ENCODE data around the gene COX6A2.
A peak's percentile ranks its signal among the peaks of the same experiment; 100 is the strongest.
"Not testable (repeated sequence)": the region's sequence is repeated elsewhere in the genome, so short reads cannot be mapped to it uniquely, and the experiment has no call there.

COX6A2 gene

DNA sequence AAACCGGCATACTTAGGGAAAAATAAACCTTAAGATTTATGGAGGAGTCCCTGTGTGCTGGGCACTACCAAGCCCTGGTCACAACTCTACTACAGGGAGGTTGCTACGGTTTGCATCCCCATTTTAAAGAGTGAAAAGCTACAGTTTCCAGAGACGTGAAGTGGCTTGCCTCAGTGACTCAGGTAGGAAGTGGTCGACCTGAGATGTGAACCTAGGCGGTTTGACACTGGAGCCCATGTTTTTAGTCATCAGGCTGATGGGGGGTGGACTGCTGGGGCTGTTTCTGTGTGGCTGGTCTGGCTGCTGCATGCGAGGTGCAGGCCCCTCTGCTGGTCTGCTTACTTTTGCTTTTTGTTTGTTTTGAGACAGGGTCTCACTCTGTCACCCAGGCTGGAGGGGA is 6.6 kb downstream of the COX6A2 start:
- peak in 1 of 2 donors; percentile 61 for DNase-seq (ENCODE audit: low spot score in 2 of 2)
- Mint-ChIP-seq H3K36me3 (ENCODE audit: insufficient read depth) (peaks cover 10% of the 10 kb centered on the region), H3K27ac (ENCODE audit: low read depth) (peak overlapping the region; percentile 59), H3K9me3 (no peaks in the 10 kb centered on the region), H3K4me1 (peaks cover 57% of the 10 kb centered on the region), H3K27me3 (no peaks in the 10 kb centered on the region), H3K4me3 (peak overlapping the region; percentile 23)
- ATAC-seq (replicated peaks; ENCODE audit: extremely low read depth, poor library complexity, severe bottlenecking) = peak; percentile 98

DNA sequence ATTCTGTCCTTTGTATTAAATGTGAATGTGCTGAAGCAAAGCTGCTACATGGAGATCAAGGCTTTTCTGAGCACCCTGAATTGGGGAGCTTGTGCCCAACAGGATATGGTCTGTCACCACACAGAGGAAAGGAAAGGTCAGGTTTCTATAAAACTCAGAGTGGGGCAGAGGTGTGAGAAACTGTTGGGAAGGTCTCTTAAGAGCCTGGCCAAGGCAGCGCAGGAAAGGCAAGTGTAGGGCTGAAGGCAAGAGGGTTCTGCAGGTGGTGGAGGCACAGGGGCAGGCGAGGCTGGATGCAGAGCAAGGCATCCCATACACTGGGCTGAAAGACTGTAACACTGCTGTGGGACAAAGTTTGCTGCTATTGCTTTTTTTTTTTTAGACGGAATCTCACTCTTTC is 8.1 kb downstream of the COX6A2 start:
- no peak overlapping the region for H3K27ac Mint-ChIP-seq (ENCODE audit: low read depth)
- H3K4me3 Mint-ChIP-seq = peak overlapping the region; percentile 51
- H3K4me1 Mint-ChIP-seq = peaks cover 66% of the 10 kb centered on the region

DNA sequence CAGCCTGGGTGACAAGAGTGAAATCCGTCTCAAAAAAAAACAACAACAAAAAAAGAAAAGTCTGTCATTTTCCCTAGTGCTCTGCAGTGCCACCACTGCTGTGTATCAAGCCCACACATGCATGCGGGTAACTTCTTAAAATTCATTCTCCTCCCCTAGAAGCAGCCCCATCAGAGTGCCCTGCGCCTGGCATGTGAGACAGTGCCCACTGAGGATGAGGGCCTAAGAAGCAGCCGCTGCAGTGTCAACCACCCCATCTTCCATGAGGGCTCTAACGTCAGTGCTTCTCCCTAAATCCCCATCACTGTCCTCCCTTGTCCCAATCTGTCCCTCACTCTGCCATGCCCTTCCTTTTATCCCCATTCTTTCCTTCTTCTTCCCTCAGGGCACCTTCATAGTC is 10.2 kb downstream of the COX6A2 start:
- no peak overlapping the region for H3K27ac Mint-ChIP-seq (ENCODE audit: low read depth)
- H3K4me1 Mint-ChIP-seq = peaks cover 77% of the 10 kb centered on the region
- H3K4me3 Mint-ChIP-seq = no peak overlapping the region
- no peaks in the 10 kb centered on the region for H3K27me3 Mint-ChIP-seq
- DNase-seq (ENCODE audit: low spot score in 2 of 2) = no peak
- H3K36me3 Mint-ChIP-seq (ENCODE audit: insufficient read depth) = peaks cover 7% of the 10 kb centered on the region
- no peaks in the 10 kb centered on the region for H3K9me3 Mint-ChIP-seq
- ATAC-seq (replicated peaks; ENCODE audit: extremely low read depth, poor library complexity, severe bottlenecking) = no peak

More for the DNA sequence above, 8.1 kb downstream of the COX6A2 start:
- Mint-ChIP-seq H3K27me3 (no peaks in the 10 kb centered on the region), H3K9me3 (no peaks in the 10 kb centered on the region), H3K36me3 (ENCODE audit: insufficient read depth) (peaks cover 4% of the 10 kb centered on the region)
- ATAC-seq (replicated peaks; ENCODE audit: extremely low read depth, poor library complexity, severe bottlenecking) (no peak), DNase-seq (ENCODE audit: low spot score in 2 of 2) (no peak)

DNA sequence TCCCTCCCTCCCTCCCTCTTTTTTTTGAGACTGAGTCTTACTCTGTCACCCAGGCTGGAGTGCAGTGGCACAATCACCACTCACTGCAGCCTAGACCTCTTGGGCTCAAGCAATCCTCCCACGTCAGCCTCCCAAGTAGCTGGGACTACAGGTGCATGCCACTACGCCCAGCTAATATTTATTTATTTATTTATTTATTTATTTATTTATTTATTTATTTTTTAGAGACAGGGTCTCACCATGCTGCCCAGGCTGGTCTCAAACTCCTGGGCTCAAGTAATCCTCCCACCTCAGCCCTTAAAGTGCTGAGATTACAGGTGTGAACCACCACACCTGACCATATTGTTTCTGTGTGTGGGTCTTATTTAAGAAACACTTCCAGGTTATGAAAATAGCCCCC is 11.1 kb downstream of the COX6A2 start:
- not testable (repeated sequence) for H3K9me3 Mint-ChIP-seq

DNA sequence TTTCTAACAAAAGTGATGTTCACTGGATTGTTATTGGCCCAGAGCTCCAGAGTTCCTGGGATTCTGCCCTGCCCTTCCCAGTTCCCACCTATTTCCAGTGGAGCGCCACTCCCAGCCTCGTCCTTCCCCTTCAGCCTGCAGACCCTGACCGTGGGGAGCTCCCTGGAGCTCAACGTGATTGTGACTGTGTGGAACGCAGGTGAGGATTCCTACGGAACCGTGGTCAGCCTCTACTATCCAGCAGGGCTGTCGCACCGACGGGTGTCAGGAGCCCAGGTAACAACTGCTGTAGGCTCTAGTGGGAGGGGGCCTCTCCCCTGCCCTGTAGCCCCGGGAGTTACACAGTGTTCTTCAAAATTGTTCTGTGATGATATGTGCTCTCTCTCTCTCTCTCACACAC is 11.8 kb downstream of the COX6A2 start:
- Mint-ChIP-seq H3K9me3 (no peaks in the 10 kb centered on the region), H3K4me3 (no peak overlapping the region), H3K27me3 (no peaks in the 10 kb centered on the region), H3K4me1 (peaks cover 62% of the 10 kb centered on the region), H3K36me3 (ENCODE audit: insufficient read depth) (peaks cover 5% of the 10 kb centered on the region), H3K27ac (ENCODE audit: low read depth) (no peak overlapping the region)
- ATAC-seq (replicated peaks; ENCODE audit: extremely low read depth, poor library complexity, severe bottlenecking) (no peak), DNase-seq (ENCODE audit: low spot score in 2 of 2) (no peak)

More for the DNA sequence above, 11.1 kb downstream of the COX6A2 start:
- not testable (repeated sequence) for H3K4me3 Mint-ChIP-seq; ATAC-seq (replicated peaks; ENCODE audit: extremely low read depth, poor library complexity, severe bottlenecking); H3K36me3 Mint-ChIP-seq (ENCODE audit: insufficient read depth); H3K27me3 Mint-ChIP-seq; DNase-seq (ENCODE audit: low spot score in 2 of 2); H3K27ac Mint-ChIP-seq (ENCODE audit: low read depth)
- H3K4me1 Mint-ChIP-seq = peaks cover 68% of the 10 kb centered on the region

DNA sequence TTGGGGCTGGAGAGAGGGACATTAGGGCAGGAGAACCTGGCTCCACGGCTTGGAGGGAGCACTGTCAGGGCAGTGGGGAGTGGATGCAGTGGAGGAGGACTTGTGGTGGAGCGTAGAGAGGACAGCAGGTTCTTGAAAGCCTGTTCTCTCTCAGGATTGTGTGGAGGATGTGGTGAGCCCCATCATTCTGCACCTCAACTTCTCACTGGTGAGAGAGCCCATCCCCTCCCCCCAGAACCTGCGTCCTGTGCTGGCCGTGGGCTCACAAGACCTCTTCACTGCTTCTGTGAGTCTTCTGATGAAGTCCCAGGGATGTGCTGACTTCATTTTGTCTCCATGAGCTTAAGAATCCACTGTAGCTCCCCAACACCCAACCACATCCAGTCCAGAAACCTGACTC is 13.5 kb downstream of the COX6A2 start:
- peak overlapping the region; percentile 56 for H3K27ac Mint-ChIP-seq (ENCODE audit: low read depth)
- ATAC-seq (replicated peaks; ENCODE audit: extremely low read depth, poor library complexity, severe bottlenecking) (peak; percentile 77), DNase-seq (ENCODE audit: low spot score in 2 of 2) (no peak)
- peaks cover 47% of the 10 kb centered on the region for H3K4me1 Mint-ChIP-seq
- peak overlapping the region; percentile 53 for H3K4me3 Mint-ChIP-seq
- peaks cover 5% of the 10 kb centered on the region for H3K36me3 Mint-ChIP-seq (ENCODE audit: insufficient read depth)
- H3K27me3 Mint-ChIP-seq = no peaks in the 10 kb centered on the region
- no peaks in the 10 kb centered on the region for H3K9me3 Mint-ChIP-seq

DNA sequence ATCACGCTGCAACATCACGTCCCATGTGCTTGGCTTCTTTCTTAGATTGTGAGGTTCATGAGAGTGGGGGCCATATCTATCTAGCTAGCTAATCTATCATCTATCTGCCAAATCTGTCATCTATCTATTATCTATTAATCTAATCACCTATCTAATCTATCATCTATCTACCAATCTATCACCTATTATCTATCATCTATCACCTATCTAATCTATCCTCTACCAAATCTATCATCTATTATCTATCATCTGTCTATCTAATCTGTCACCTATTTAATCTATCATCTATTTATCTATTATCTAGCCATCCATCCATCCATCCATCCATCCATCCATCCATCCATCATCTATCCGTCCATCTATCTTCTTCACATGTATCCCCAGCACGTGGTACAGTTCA is 14.2 kb downstream of the COX6A2 start:
- Mint-ChIP-seq H3K36me3 (ENCODE audit: insufficient read depth) (peaks cover 5% of the 10 kb centered on the region), H3K27ac (ENCODE audit: low read depth) (no peak overlapping the region), H3K4me1 (peaks cover 42% of the 10 kb centered on the region), H3K9me3 (no peaks in the 10 kb centered on the region), H3K27me3 (no peaks in the 10 kb centered on the region), H3K4me3 (no peak overlapping the region)
- ATAC-seq (replicated peaks; ENCODE audit: extremely low read depth, poor library complexity, severe bottlenecking) (no peak), DNase-seq (ENCODE audit: low spot score in 2 of 2) (no peak)

DNA sequence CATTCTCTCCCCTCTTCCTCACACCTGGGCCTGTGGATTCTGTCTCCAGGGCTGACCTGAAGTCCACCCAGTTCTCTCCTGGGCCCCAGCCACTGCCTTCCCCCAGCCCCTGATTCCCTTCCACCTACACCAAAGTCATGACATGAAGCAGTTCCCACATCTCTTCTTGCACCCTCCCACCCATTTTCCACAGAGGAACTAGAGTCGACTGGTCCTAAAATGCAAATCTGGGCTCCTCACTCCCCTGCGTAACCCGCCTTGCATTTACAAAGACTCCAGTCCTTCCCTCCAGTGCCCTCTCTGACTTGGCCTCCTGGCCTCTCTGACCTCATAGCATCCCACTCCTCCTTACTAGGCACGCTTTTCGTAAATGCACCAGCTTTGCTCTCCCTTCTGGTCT is 14.8 kb downstream of the COX6A2 start:
- ATAC-seq (replicated peaks; ENCODE audit: extremely low read depth, poor library complexity, severe bottlenecking) (no peak), DNase-seq (ENCODE audit: low spot score in 2 of 2) (no peak)
- Mint-ChIP-seq H3K4me3 (no peak overlapping the region), H3K27me3 (no peaks in the 10 kb centered on the region), H3K36me3 (ENCODE audit: insufficient read depth) (peaks cover 5% of the 10 kb centered on the region), H3K4me1 (peaks cover 47% of the 10 kb centered on the region), H3K27ac (ENCODE audit: low read depth) (no peak overlapping the region), H3K9me3 (no peaks in the 10 kb centered on the region)

DNA sequence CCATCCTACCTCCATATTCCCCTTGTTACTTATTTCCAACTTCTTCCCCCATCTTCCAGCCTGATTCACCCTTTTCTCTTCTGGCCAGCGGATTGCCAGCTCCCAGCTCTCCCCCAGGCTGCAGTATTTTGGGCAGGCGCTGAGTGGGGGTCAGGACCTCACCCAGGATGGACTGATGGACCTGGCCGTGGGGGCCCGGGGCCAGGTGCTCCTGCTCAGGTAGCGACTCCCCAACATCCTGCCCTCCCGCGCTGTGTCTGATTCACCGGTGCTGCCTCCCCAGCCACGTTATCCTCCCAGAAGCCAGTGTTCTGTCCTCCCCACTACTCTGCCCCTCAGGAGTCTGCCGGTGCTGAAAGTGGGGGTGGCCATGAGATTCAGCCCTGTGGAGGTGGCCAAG is 15.4 kb downstream of the COX6A2 start:
- peaks cover 42% of the 10 kb centered on the region for H3K4me1 Mint-ChIP-seq
- no peak for ATAC-seq (replicated peaks; ENCODE audit: extremely low read depth, poor library complexity, severe bottlenecking)
- peaks cover 3% of the 10 kb centered on the region for H3K36me3 Mint-ChIP-seq (ENCODE audit: insufficient read depth)
- no peak overlapping the region for H3K27ac Mint-ChIP-seq (ENCODE audit: low read depth)
- no peak overlapping the region for H3K4me3 Mint-ChIP-seq
- DNase-seq (ENCODE audit: low spot score in 2 of 2) = no peak
- no peaks in the 10 kb centered on the region for H3K27me3 Mint-ChIP-seq
- no peaks in the 10 kb centered on the region for H3K9me3 Mint-ChIP-seq

DNA sequence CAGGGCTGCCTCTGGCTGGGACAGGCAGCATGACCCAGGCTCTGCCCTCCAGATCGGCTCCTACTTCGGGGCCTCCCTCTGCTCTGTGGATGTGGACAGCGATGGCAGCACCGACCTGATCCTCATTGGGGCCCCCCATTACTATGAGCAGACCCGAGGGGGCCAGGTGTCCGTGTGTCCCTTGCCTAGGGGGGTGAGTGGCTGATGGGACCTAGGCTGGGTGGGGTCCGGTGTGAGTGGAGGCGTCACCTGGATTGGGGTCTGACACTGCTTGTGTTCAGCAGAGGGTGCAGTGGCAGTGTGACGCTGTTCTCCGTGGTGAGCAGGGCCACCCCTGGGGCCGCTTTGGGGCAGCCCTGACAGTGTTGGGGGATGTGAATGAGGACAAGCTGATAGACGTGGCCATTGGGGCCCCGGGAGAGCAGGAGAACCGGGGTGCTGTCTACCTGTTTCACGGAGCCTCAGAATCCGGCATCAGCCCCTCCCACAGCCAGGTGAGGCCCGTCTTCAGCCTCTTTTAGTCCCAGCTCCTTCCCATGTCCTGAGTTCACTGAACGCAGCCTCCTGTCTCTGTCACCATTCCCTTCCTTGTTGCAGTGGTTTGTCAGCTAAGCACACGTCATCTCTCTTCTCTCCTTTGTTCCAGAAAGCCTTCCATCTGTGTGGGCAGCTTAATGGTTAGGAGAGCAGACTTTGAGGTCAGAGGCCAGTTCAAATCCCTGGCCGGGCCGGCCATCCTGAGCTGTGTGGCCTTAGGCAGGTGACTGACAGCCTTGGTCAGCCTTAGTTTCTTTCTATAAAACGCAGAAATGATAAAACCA is 16.9 kb downstream of the COX6A2 start:
- Mint-ChIP-seq H3K27me3 (no peaks in the 10 kb centered on the region), H3K36me3 (ENCODE audit: insufficient read depth) (peaks cover 3% of the 10 kb centered on the region), H3K9me3 (no peaks in the 10 kb centered on the region), H3K27ac (ENCODE audit: low read depth) (no peak overlapping the region), H3K4me1 (peaks cover 36% of the 10 kb centered on the region), H3K4me3 (no peak overlapping the region)
- no peak for ATAC-seq (replicated peaks; ENCODE audit: extremely low read depth, poor library complexity, severe bottlenecking)
- DNase-seq (ENCODE audit: low spot score in 2 of 2) = no peak

DNA sequence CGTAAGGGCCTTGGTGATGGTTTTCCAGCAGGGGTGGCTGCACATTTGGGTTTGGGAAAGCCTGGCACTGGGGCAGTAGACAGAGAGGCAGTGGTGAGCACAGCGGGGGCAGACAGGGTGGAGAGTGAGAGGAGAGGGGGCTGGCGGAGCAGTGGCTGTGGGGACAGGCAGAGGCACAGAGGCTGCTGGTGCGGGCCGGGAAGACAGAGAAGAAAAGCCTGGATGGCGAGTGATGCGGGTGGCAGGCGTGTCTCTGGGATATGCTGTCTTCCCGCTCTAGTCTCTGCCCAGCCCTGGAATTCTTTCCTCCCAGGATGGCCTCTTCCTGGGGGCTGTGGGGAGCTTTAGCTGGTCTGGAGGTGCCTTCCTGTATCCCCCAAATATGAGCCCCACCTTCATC is 18.1 kb downstream of the COX6A2 start:
- H3K27ac Mint-ChIP-seq (ENCODE audit: low read depth) = no peak overlapping the region
- peaks cover 26% of the 10 kb centered on the region for H3K4me1 Mint-ChIP-seq
- H3K36me3 Mint-ChIP-seq (ENCODE audit: insufficient read depth) = peaks cover 3% of the 10 kb centered on the region
- ATAC-seq (replicated peaks; ENCODE audit: extremely low read depth, poor library complexity, severe bottlenecking) (no peak), DNase-seq (ENCODE audit: low spot score in 2 of 2) (no peak)
- no peak overlapping the region for H3K4me3 Mint-ChIP-seq
- no peaks in the 10 kb centered on the region for H3K27me3 Mint-ChIP-seq
- H3K9me3 Mint-ChIP-seq = no peaks in the 10 kb centered on the region

DNA sequence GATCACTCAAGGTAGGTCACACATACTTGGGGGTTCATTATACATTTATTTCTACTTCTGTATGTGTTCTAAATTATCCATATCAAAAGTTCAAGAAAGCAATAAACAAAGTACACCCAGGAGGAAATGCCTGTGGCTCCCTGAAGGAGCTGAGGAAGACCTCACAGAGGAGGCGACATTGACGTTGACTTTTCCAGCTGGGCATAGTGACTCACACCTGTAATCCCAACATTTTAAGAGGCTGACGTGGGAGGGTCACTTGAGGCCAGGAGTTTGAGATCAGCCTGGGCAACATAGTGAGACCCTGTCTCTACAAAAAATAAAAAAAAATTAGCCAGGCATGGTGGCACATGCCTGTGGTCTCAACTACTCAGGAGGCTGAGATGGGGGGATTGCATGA is 18.7 kb downstream of the COX6A2 start:
- ATAC-seq (replicated peaks; ENCODE audit: extremely low read depth, poor library complexity, severe bottlenecking) (no peak), DNase-seq (ENCODE audit: low spot score in 2 of 2) (no peak)
- H3K27me3 Mint-ChIP-seq = no peaks in the 10 kb centered on the region
- H3K4me3 Mint-ChIP-seq = no peak overlapping the region
- no peak overlapping the region for H3K27ac Mint-ChIP-seq (ENCODE audit: low read depth)
- no peaks in the 10 kb centered on the region for H3K9me3 Mint-ChIP-seq
- H3K4me1 Mint-ChIP-seq = peaks cover 20% of the 10 kb centered on the region
- peaks cover 1% of the 10 kb centered on the region for H3K36me3 Mint-ChIP-seq (ENCODE audit: insufficient read depth)

DNA sequence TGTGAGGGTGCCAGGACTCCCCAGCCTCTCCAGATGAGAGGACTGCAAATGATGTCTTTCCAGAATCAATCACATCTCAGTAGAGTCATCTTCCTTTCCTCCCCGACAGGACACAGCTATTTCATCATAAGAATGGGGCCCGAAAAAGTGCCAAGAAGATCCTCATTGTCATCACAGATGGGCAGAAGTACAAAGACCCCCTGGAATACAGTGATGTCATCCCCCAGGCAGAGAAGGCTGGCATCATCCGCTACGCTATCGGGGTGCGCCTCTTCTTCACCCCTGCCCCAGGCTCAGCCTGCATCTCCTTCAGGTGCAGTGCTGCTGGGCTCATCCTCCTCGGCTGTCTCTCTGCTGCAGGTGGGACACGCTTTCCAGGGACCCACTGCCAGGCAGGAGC is 20.8 kb downstream of the COX6A2 start:
- ATAC-seq (replicated peaks; ENCODE audit: extremely low read depth, poor library complexity, severe bottlenecking) = no peak
- Mint-ChIP-seq H3K36me3 (ENCODE audit: insufficient read depth) (no peaks in the 10 kb centered on the region), H3K4me3 (no peak overlapping the region), H3K9me3 (no peaks in the 10 kb centered on the region), H3K4me1 (peaks cover 16% of the 10 kb centered on the region), H3K27ac (ENCODE audit: low read depth) (no peak overlapping the region), H3K27me3 (no peaks in the 10 kb centered on the region)
- no peak for DNase-seq (ENCODE audit: low spot score in 2 of 2)
